AG09319 (cell line): ENCODE measurements around the gene MRPL33.

Experiments used
- DNase-seq: peaks from one replicate; pipeline ENCODE4 v3.0.0-alpha.2; 2010; ENCODE audit warnings: low read depth; ENCODE audit errors: extremely low read depth
- TF ChIP-seq, protein P1 (sequence below): IDR thresholded peaks from 2 replicates; pipeline ENCODE4 v1.5.1; 2011; ENCODE audit warnings: low read depth, mild to moderate bottlenecking, inconsistent platforms, low read length, moderate library complexity

The MRPL33 gene

DNA sequence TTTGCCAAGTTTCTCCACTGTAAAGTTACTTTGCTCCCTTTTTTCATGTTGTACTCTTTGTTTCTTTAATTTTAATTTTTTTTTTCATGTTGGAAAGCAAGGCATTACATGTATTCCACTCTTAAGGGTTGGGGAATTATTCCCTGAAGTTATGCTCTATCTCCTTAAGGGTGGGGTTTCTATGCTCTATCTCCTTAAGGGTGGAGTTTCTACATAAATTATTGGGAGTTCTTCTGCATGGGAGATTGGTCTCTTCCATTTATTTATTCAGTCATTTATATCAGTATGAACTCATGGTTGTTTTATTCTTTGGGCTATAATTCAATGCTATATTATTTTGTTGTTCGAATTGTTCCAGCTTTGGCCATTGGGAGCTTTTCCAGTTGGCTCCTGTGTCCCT is 11.2 kb downstream of the MRPL33 start:
- TF ChIP-seq, protein P1, sequence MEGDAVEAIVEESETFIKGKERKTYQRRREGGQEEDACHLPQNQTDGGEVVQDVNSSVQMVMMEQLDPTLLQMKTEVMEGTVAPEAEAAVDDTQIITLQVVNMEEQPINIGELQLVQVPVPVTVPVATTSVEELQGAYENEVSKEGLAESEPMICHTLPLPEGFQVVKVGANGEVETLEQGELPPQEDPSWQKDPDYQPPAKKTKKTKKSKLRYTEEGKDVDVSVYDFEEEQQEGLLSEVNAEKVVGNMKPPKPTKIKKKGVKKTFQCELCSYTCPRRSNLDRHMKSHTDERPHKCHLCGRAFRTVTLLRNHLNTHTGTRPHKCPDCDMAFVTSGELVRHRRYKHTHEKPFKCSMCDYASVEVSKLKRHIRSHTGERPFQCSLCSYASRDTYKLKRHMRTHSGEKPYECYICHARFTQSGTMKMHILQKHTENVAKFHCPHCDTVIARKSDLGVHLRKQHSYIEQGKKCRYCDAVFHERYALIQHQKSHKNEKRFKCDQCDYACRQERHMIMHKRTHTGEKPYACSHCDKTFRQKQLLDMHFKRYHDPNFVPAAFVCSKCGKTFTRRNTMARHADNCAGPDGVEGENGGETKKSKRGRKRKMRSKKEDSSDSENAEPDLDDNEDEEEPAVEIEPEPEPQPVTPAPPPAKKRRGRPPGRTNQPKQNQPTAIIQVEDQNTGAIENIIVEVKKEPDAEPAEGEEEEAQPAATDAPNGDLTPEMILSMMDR = no peak
- DNase-seq = no peak

DNA sequence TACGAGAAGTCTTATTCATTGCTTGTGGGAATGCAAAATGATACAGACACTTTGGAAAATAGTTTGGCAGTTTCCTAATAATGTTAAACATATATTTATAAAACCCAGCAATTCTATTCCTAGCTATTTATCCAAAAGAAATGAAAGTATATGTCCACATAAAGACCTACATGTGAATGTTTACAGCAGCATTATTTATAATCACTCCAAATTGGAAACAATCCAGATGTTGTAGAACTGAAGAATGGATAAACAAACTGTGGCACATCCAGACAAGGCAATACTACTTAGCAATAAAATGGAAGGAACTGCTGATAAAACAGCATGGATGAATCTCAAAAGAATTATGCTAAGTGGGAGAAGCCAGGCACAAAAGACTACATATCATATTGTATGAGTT is 19.3 kb downstream of the MRPL33 start:
- TF ChIP-seq, protein P1 = no peak
- no peak for DNase-seq

DNA sequence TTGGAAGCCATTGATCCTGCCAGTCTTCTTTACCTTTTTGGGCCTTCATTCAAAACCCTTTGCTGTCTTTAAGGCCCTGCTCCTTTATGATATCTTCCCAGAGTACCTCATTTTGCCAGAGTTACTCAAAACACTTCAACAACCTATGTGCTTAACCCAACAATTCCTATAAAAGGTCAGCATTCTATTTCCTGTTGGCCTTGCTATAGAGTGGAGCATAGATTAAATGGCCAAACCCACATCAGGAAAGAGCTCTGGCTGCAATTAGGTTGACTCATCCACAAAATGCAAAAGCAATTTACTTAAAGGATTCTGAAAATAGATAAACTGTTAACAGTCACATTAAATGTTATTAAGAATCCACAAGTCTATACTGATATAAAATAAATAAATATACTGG is 21.2 kb downstream of the MRPL33 start:
- DNase-seq = no peak
- TF ChIP-seq, protein P1 = no peak

DNA sequence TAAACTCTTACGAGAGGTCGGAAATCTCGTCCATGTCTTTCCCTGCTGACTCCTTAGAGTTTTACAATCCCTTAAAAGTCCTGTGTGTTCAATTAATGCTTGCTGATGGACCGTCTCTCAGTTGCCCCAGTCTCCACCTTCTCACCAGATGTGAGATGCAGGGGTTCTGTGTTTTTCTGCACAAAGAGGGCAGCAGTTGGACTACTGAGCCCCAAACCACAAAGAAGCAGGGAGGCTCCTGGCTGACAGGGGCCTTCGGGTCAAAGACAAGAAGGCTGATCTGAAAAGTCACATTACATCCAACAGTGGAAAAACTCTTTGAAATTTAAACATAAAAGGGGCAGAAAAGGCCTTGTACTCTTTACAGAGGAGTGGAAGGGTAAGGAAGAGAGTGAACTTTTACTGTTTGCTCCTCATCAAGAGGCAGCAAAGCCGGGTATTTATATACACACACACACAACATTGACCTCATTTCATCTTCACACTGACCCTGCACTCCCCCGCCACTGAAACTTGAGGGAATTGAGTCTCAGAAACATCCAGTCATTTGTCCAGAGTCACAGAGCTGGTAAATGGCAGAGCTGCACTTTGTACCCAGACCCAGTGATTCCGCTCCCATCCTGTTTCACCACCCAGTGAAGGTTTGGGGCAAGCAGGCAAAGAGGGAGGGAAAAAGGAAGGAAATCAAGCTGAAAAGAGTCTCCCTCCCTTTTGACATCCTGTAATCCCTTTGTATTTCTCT is 23.7 kb downstream of the MRPL33 start:
- TF ChIP-seq, protein P1 = no peak
- no peak for DNase-seq

DNA sequence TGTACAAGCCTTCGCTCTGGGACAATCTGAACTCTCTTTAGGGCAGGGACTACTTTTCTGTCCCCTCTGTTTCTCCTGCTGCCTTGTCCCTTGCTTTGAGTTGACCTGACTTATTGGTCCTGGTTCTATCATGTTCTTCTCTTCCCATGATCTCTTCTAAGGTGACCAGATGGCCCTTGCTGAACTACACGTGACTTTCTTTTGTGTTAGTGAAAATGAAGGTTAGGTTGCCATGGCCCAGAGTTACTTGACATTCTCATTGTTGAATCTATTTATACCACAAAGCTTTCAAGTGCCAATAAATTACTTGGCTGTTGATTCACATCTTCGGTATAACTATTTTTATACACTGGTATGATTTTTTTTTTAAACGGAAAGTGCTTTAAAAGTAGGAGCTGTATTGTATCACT is 24.4 kb downstream of the MRPL33 start:
- TF ChIP-seq, protein P1 = no peak
- no peak for DNase-seq

DNA sequence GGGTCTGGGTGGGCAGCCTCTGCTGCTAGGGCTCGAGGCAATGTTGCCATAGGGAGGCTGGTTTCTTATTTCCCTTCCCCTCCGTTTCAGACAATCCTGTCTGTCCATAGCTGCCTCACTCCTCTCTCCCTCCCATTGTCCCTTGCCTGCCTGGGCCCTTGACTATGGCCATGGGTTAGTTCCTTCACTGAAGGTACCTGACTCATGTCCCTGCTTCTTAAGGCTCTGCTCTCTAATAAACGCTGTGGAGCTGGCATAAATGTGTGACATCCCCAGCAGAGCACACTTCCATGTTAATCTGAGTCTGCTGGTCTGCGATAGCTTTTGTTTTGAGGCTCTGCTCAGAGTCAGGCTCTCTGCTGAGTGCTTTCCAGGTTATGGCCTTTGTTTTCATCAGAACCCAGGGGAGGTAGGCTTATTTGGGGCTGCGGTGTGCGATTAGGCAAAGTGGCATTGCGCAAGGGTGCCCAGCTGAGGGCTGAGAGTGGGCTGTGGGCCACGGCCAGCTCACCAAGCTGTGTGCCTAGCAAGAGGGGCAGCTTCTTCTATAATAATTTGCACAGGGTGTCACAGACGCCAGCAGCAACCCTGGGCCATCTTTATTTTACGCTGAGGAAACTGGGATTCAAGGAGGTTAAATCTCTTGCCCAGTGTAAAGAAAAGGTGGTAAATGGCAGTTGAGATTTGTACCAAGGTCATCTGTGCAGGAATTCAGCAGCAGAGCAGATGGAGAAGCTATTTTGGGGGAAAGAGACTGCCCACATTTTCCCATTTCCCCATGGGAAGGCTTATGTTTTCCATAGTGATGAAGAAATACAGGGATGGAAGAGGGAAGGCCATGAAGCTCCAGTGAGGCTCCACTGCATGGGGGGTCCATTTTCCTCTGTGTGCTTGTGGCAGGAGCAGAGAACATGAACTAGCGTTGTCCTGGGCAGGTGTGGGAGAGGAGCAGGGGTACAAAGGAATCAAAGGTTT is 25.6 kb downstream of the MRPL33 start:
- no peak for DNase-seq
- TF ChIP-seq, protein P1 = no peak

DNA sequence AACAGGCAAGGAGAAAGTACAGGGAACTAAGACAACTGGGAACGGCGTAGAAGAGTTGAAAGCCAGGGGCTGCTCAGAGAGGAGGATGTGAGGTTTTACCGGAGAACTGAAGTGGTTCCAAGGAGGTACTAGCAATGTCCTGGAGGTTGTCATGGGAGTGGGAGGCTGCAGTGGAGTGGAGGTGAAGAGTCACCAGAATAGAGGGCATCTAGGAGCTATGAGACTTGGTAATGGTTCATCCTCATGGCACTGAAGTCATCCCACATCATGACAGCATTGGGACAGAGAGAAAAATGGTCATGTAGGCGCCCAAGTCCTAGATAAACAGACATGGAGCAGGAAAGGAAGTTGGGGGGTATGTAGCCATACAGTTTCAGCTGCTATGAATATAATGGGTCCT is 26.3 kb downstream of the MRPL33 start:
- no peak for DNase-seq
- TF ChIP-seq, protein P1 = no peak
